GM23248 (cell line): ENCODE data around the gene EXTL1.

Source experiments
- EZH2 ChIP-seq: fragments of 200-600 bp; sonication (generic); IDR thresholded peaks from 2 replicates; pipeline ENCODE4 v1.6.1; 2018; ENCODE audit warnings: antibody characterized with exemption, mild to moderate bottlenecking; ENCODE audit not compliant: insufficient read depth, poor library complexity, severe bottlenecking
- EZH2phosphoT487 ChIP-seq: fragments of 200-600 bp; sonication (generic); IDR thresholded peaks from 2 replicates; pipeline ENCODE4 v1.6.1; 2018; ENCODE audit warnings: antibody characterized with exemption, moderate library complexity, mild to moderate bottlenecking, low read depth; ENCODE audit not compliant: insufficient read depth

DNA sequence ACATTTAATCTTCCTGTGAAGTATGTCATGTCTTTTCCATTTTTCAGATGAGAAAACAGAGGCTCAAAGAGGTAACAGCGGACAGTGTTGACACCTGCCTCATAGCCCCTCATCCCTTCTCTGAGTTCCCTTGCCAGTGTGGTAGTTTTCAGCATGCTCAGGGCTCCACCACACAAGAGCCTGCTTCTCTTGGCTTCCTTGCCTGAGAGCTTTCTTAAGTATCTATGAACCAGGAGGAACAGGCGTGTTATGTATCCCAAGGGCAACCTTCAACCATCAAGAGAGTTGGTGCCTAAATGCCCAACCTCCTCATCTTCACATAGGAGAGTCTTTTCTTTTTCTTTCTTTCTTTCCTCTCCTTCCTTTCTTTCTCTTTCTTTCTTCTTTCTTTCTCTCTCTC is 17.8 kb upstream of the EXTL1 start:
- TF ChIP-seq EZH2: no peak
- no peak for TF ChIP-seq EZH2phosphoT487
